ENCODE results near the gene CT45A8. TPM values are rescaled to one million over a fixed set of nuclear protein-coding genes. Genes with fewer than 3 reads are reported as not detected.
"Not testable (repeated sequence)": the region's sequence is repeated elsewhere in the genome, so short reads cannot be mapped to it uniquely, and the experiment has no call there.

The CT45A8 gene
- total and polyA plus RNA-seq, 12 donors, result not detected

DNA sequence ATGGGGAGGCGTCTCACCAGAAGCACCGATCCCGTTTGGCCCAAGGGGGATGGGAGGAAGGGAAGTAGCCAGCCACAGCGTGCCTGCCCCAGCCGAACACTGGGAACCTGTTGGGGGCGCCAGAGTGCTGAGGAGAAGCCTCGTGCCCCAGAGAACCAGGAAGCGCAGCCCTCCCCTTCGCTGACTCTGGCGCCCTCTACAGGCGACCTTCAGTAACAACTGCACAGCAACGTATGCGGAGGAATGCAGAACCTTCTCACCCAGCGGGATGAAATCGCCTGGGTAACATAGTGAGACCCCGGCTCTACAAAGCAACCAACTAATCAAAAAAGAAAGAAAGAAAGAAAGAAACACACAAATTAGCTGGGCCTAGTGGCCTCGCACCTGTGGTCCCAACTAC, 17.2 kb downstream of the CT45A8 start, which contains the start of gene CT45A7:
CT45A7 (minus strand) TSS at position 101 of the 400 bp plus-strand sequence. CDS start 3,747 bp downstream, outside the sequence.
- DNase-seq; H3K27ac ChIP-seq; intact Hi-C loops (cut with DNase I); H3K9me3 ChIP-seq (replicated peaks in 1 of 3); H3K4me1 ChIP-seq (replicated peaks in 1 of 2); H3K27me3 ChIP-seq; H3K36me3 ChIP-seq (replicated peaks in 1 of 2); H3K4me3 ChIP-seq: not testable (repeated sequence)
- WGBS, 4 donors, result no CpG with 5 or more reads among the region's 17 CpGs

GRCh38 chrX:135819912-135820311, 34.4 kb downstream of the CT45A8 start, which contains the start of gene CT45A2:
CT45A2 (minus strand) TSS chrX:135820012; CDS start chrX:135816265, 3,747 bp downstream.
- DNase-seq; H3K36me3 ChIP-seq (replicated peaks in 1 of 2); H3K4me3 ChIP-seq; H3K27me3 ChIP-seq; H3K27ac ChIP-seq; H3K9me3 ChIP-seq (replicated peaks in 1 of 3); intact Hi-C loops (cut with DNase I); H3K4me1 ChIP-seq (replicated peaks in 1 of 2): not testable (repeated sequence)
- no CpG with 5 or more reads among the region's 17 CpGs for WGBS, 4 donors

DNA sequence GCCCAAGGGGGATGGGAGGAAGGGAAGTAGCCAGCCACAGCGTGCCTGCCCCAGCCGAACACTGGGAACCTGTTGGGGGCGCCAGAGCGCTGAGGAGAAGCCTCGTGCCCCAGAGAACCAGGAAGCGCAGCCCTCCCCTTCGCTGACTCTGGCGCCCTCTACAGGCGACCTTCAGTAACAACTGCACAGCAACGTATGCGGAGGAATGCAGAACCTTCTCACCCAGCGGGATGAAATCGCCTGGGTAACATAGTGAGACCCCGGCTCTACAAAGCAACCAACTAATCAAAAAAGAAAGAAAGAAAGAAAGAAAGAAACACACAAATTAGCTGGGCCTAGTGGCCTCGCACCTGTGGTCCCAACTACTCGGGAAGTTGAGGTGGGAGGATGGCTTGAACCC, 51.7 kb downstream of the CT45A8 start, which contains the start of gene CT45A6:
CT45A6 (minus strand) TSS at position 101 of the 400 bp plus-strand sequence. CDS start 3,794 bp downstream, outside the sequence.
- intact Hi-C loops (cut with DNase I); H3K27me3 ChIP-seq; DNase-seq; H3K36me3 ChIP-seq (replicated peaks in 1 of 2); H3K27ac ChIP-seq; H3K9me3 ChIP-seq (replicated peaks in 1 of 3); H3K4me3 ChIP-seq; H3K4me1 ChIP-seq (replicated peaks in 1 of 2): not testable (repeated sequence)
- no CpG with 5 or more reads among the region's 16 CpGs for WGBS, 4 donors

Other genes with a start within 250 kb of the CT45A8 start
- gene CT45A1, start 140.9 kb downstream of the CT45A8 start, total RNA-seq, result not detected
- not detected for gene CT45A1, start 140.9 kb downstream of the CT45A8 start, polyA plus RNA-seq
- not detected for gene CT45A3, start 86.3 kb downstream of the CT45A8 start, total RNA-seq
- not detected for gene CT45A3, start 86.3 kb downstream of the CT45A8 start, polyA plus RNA-seq
- not detected for gene CT45A5, start 69.0 kb downstream of the CT45A8 start, total RNA-seq
- not detected for gene CT45A5, start 69.0 kb downstream of the CT45A8 start, polyA plus RNA-seq
- gene CT45A6, start 51.8 kb downstream of the CT45A8 start, total RNA-seq, result not detected
- not detected for gene CT45A6, start 51.8 kb downstream of the CT45A8 start, polyA plus RNA-seq
- gene CT45A2, start 34.5 kb downstream of the CT45A8 start, total RNA-seq, result not detected
- gene CT45A2, start 34.5 kb downstream of the CT45A8 start, polyA plus RNA-seq, result not detected
- not detected for gene CT45A7, start 17.3 kb downstream of the CT45A8 start, total RNA-seq
- gene CT45A7, start 17.3 kb downstream of the CT45A8 start, polyA plus RNA-seq, result not detected
- gene CT45A9, start 17.3 kb upstream of the CT45A8 start, total RNA-seq, result not detected
- not detected for gene CT45A9, start 17.3 kb upstream of the CT45A8 start, polyA plus RNA-seq
- not detected for gene CT45A10, start 38.9 kb upstream of the CT45A8 start, total RNA-seq
- gene CT45A10, start 38.9 kb upstream of the CT45A8 start, polyA plus RNA-seq, result not detected
- gene SAGE1, start 39.2 kb upstream of the CT45A8 start, total RNA-seq, result not detected
- under 1 TPM in 1 of 3 donors, not detected in 2; 0.03 TPM for gene SAGE1, start 39.2 kb upstream of the CT45A8 start, polyA plus RNA-seq
- 10 to 100 TPM in 8 of 9 donors, 1 to 10 TPM in 1; 8.2 to 23.5 (median 13.6) TPM for gene MMGT1, start 119.5 kb upstream of the CT45A8 start, total RNA-seq
- 10 to 100 TPM in 1 of 3 donors, 1 to 10 TPM in 2; 1.4 to 20.7 (median 2.9) TPM for gene MMGT1, start 119.5 kb upstream of the CT45A8 start, polyA plus RNA-seq
- 10 to 100 TPM; 12.4 to 36.2 (median 16.4) TPM for gene SLC9A6, start 130.9 kb upstream of the CT45A8 start, total RNA-seq
- gene SLC9A6, start 130.9 kb upstream of the CT45A8 start, polyA plus RNA-seq, result 10 to 100 TPM in 2 of 3 donors, 1 to 10 TPM in 1; 10.0 to 17.2 (median 10.0) TPM